Activated CD8-positive, alpha-beta T cell treated with anti-CD3 and anti-CD28 coated beads for 36 hours (primary cell): Measurements from ENCODE around the gene PTPN7. TPM values are rescaled to one million over a fixed set of nuclear protein-coding genes. Genes with fewer than 3 reads are reported as not detected.
"Not testable (repeated sequence)": the region's sequence is repeated elsewhere in the genome, so short reads cannot be mapped to it uniquely, and the experiment has no call there.

Source experiments
- ATAC-seq: fragments of 200-7000 bp; cut with Tn5 transposase; one replicate; pipeline ENCODE4 v1.10.0; 2021; ENCODE audit warnings: mild to moderate bottlenecking, moderate library complexity
- CTCF ChIA-PET: fragments of 350-600 bp; sonication (Branson Sonifier 250); formaldehyde crosslinking; loops from one replicate; lab custom pipeline; 2021; ENCODE audit warnings: antibody characterized with exemption; lab: Charles Lee
- POLR2A ChIA-PET: fragments of 350-600 bp; sonication (Branson Sonifier 250); formaldehyde crosslinking; loops from one replicate; lab custom pipeline; 2021; ENCODE audit warnings: antibody characterized with exemption; lab: Charles Lee
- DNase-seq: peaks from one replicate; pipeline ENCODE4 v3.0.0-alpha.2; 2020
- H3K27ac Mint-ChIP-seq: one replicate; pipeline ENCODE4 v1.8.0; 2021; ENCODE audit warnings: mild to moderate bottlenecking, mixed read lengths
- H3K27me3 Mint-ChIP-seq: one replicate; pipeline ENCODE4 v1.8.0; 2021; ENCODE audit warnings: mixed read lengths
- H3K36me3 Mint-ChIP-seq: one replicate; pipeline ENCODE4 v1.8.0; 2021; ENCODE audit warnings: low read depth, mixed read lengths
- H3K4me1 Mint-ChIP-seq: one replicate; pipeline ENCODE4 v1.8.0; 2021; ENCODE audit warnings: low read depth, mixed read lengths
- H3K4me3 Mint-ChIP-seq: one replicate; pipeline ENCODE4 v1.8.0; 2021; ENCODE audit warnings: mild to moderate bottlenecking, moderate library complexity, mixed read lengths
- H3K9me3 Mint-ChIP-seq: one replicate; pipeline ENCODE4 v1.8.0; 2021; ENCODE audit warnings: mixed read lengths
- intact Hi-C: fragments of 100-400 bp; cut with micrococcal nuclease; formaldehyde crosslinking; loops from one replicate; pipeline ENCODE4 v1.10.0; 2022
- total RNA-seq, 2 experiments: library from RNA; stranded (reverse); gene quantifications; one replicate each; pipeline ENCODE4 v1.2.3, GENCODE V29; 2021
- TF ChIP-seq, protein P1 (sequence below): fragments of 200-600 bp; IDR thresholded peaks from one replicate; pipeline ENCODE4 v1.8.0; 2022; ENCODE audit warnings: antibody characterized with exemption, mild to moderate bottlenecking

Gene PTPN7
- total RNA-seq, 2 experiments from 2014 or later = 195 to 200 TPM

DNA sequence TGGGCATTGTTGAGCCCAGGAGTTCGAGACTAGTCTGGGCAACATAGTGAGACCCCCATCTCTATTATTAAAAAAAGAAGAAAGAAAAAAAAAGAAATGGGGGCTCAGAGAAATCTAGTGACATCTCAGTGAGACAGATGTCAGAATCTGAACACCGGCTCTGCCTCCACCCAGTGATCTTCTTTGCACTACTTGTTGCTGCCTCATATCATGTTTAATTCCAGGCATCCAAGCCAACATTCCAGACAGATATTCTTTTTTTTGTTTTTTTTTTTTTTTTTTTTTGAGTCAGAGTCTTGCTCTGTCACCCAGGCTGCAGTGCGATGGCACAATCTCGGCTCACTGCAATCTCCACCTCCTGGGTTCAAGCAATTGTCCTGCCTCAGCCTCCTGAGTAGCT is 10.8 kb downstream of the PTPN7 start:
- CTCF ChIA-PET = no interaction called here
- Mint-ChIP-seq H3K27ac (no peak overlapping the region), H3K4me1 (peaks cover 23% of the 10 kb centered on the region), H3K4me3 (no peak overlapping the region), H3K36me3 (peaks cover 56% of the 10 kb centered on the region), H3K27me3 (no peaks in the 10 kb centered on the region), H3K9me3 (no peaks in the 10 kb centered on the region)
- no peak for DNase-seq
- intact Hi-C loops = no loop called here
- POLR2A ChIA-PET = interaction anchor here (1.2 to 1.4 kb wide), 2 partner anchors 10 to 254 kb away, joined by 3 to 5 read pairs; partner anchors contain the start of gene PTPN7
- TF ChIP-seq, protein P1, sequence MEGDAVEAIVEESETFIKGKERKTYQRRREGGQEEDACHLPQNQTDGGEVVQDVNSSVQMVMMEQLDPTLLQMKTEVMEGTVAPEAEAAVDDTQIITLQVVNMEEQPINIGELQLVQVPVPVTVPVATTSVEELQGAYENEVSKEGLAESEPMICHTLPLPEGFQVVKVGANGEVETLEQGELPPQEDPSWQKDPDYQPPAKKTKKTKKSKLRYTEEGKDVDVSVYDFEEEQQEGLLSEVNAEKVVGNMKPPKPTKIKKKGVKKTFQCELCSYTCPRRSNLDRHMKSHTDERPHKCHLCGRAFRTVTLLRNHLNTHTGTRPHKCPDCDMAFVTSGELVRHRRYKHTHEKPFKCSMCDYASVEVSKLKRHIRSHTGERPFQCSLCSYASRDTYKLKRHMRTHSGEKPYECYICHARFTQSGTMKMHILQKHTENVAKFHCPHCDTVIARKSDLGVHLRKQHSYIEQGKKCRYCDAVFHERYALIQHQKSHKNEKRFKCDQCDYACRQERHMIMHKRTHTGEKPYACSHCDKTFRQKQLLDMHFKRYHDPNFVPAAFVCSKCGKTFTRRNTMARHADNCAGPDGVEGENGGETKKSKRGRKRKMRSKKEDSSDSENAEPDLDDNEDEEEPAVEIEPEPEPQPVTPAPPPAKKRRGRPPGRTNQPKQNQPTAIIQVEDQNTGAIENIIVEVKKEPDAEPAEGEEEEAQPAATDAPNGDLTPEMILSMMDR = no peak
- no peak for ATAC-seq

DNA sequence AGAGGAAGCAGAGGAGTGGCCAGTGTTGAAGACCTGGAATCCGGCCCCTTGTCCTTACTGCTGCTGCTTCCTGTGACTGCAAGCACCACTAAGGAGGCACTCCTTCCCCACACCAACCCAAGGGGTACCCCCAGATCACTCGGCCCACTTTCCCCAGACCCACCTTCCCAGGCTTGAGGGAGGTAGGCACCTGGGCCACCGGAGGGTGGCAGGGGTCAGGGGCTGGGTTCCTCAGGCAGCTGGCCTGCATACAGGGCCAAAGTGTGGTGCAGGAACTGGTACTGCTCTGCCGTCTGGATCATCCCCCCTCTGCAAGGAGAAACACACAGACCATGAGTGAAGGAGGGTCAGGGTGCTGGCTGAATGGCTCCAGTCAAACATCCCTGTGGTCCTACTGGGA is 12.0 kb downstream of the PTPN7 start:
- Mint-ChIP-seq H3K27me3 (no peaks in the 10 kb centered on the region), H3K4me3 (no peak overlapping the region), H3K9me3 (no peaks in the 10 kb centered on the region), H3K4me1 (peaks cover 21% of the 10 kb centered on the region), H3K27ac (no peak overlapping the region), H3K36me3 (peaks cover 51% of the 10 kb centered on the region)
- POLR2A ChIA-PET = interaction anchor here (7.7 kb wide), 1 partner anchor 12 kb away, joined by 124 read pairs; the partner anchor contains the start of gene PTPN7
- intact Hi-C loops = no loop called here
- ATAC-seq = no peak
- DNase-seq = no peak
- TF ChIP-seq, protein P1 = no peak
- CTCF ChIA-PET = interaction anchor here (1.9 kb wide), 1 partner anchor 12 kb away, joined by 9 read pairs; the partner anchor contains the start of gene PTPN7

DNA sequence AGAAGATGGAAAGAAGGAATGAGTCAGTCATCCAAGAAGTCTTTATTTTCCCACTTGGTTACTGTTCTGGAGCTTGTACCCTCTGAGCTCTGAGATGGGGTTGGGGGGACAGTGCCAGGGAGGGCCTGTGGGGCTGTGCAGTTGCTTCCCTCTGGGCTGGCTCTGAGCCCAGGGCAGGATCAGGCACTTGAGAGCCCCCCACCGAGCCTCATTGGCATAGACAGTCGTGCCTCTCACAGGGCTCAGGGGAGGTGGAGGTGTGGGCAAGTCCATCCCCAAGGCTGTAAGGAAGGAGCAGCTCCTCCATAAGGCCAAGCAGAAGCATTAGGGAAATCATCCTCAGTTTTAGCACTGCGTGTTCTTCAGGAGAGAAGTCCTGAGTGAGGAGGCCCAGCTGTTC is 13.4 kb downstream of the PTPN7 start:
- DNase-seq (no peak), ATAC-seq (no peak)
- peaks cover 40% of the 10 kb centered on the region for H3K36me3 Mint-ChIP-seq
- peak overlapping the region; percentile 25 for H3K27ac Mint-ChIP-seq
- no peaks in the 10 kb centered on the region for H3K9me3 Mint-ChIP-seq
- intact Hi-C loops = no loop called here
- H3K4me1 Mint-ChIP-seq = peaks cover 33% of the 10 kb centered on the region
- no peak overlapping the region for H3K4me3 Mint-ChIP-seq
- POLR2A ChIA-PET = interaction anchor here (1.0 to 7.7 kb wide), 6 partner anchors 11 to 164 kb away, joined by 3 to 124 read pairs (median 4); partner anchors contain the start of genes PTPN7 and RNPEP
- no peaks in the 10 kb centered on the region for H3K27me3 Mint-ChIP-seq
- CTCF ChIA-PET = interaction anchor here (0.8 to 5.4 kb wide), 6 partner anchors 8 to 251 kb away, joined by 3 to 38 read pairs (median 7); partner anchors contain the start of gene PTPN7
- TF ChIP-seq, protein P1 = no peak

DNA sequence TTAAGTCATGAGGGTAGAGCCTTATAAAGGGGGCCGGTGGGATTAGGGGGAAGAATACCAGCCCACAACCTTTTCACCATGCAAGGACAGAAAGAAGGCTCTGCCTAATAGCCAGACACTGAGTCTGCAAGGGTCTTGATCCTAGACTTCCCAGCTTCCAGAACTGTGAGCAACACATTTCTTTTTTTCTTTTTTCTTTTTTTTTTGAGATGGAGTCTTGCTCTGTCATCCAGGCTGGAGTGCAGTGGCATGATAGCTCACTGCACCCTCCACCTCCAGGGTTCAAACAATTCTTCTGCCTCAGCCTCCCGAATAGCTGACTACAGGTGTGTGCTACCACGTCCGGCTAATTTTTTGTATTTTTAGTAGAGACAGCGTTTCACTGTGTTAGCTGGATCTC is 14.1 kb downstream of the PTPN7 start:
- H3K27ac Mint-ChIP-seq = no peak overlapping the region
- intact Hi-C loops = no loop called here
- H3K36me3 Mint-ChIP-seq = peaks cover 37% of the 10 kb centered on the region
- H3K4me3 Mint-ChIP-seq = no peak overlapping the region
- TF ChIP-seq, protein P1 = no peak
- no peaks in the 10 kb centered on the region for H3K27me3 Mint-ChIP-seq
- ChIA-PET CTCF (interaction anchor here (0.6 to 5.4 kb wide), 6 partner anchors 9 to 250 kb away, joined by 3 to 38 read pairs (median 6); partner anchors contain the start of gene PTPN7), POLR2A (interaction anchor here (0.9 to 7.7 kb wide), 6 partner anchors 11 to 134 kb away, joined by 3 to 124 read pairs (median 4); partner anchors contain the start of gene PTPN7)
- peaks cover 36% of the 10 kb centered on the region for H3K4me1 Mint-ChIP-seq
- DNase-seq = no peak
- no peaks in the 10 kb centered on the region for H3K9me3 Mint-ChIP-seq
- ATAC-seq = no peak

DNA sequence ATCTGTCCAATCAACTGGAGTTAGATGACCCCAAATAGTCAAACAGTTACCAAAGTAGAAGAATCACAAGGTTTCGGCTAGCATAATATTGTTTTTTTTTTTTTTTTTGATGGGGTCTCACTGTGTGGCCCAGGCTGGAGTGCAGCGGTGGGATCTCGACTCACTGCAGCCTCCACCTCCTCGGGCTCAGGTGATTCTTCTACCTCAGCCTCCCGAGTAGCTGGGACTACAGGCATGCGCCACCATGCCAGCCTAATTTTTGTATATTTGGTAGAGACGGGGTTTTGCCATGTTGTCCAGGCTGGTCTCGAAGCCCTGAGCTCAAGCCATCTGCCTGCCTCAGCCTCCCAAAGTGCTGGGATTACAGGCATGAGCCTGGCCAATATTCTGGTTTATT is 14.7 kb downstream of the PTPN7 start:
- intact Hi-C loops, DNase-seq, ATAC-seq, H3K27me3 Mint-ChIP-seq, H3K9me3 Mint-ChIP-seq: not testable (repeated sequence)
- Mint-ChIP-seq H3K4me3 (peak overlapping the region; percentile 95), H3K4me1 (peaks cover 36% of the 10 kb centered on the region), H3K36me3 (peaks cover 32% of the 10 kb centered on the region), H3K27ac (peak overlapping the region; percentile 69)
- ChIA-PET CTCF (interaction anchor here (0.6 to 5.4 kb wide), 6 partner anchors 10 to 250 kb away, joined by 3 to 38 read pairs (median 6); partner anchors contain the start of gene PTPN7), POLR2A (interaction anchor here (0.9 to 7.7 kb wide), 4 partner anchors 10 to 134 kb away, joined by 3 to 124 read pairs (median 5); partner anchors contain the start of gene PTPN7)
